HK-2 (cell line): ENCODE results near the gene KCNK5.
A peak's percentile ranks its signal among the peaks of the same experiment; 100 is the strongest.

Experiments
- DNase-seq: peaks from one replicate; pipeline ENCODE4 v3.0.0-alpha.2; 2018; ENCODE audit not compliant: unreplicated experiment

KCNK5 gene

GRCh38 chr6:39217177-39217864 is 12.0 kb downstream of the KCNK5 start:
- DNase-seq, result no peak

GRCh38 chr6:39215640-39216158 is 13.6 kb downstream of the KCNK5 start:
- no peak for DNase-seq

GRCh38 chr6:39214846-39215639 is 14.2 kb downstream of the KCNK5 start:
- no peak for DNase-seq

GRCh38 chr6:39214120-39214813 is 15.0 kb downstream of the KCNK5 start:
- DNase-seq, result no peak

- DNase-seq, result no peak
Observed at GRCh38 chr6:39213195-39213920, 15.9 kb downstream of the KCNK5 start.

GRCh38 chr6:39211183-39211582 is 18.1 kb downstream of the KCNK5 start:
- no peak for DNase-seq

- no peak for DNase-seq
Observed at GRCh38 chr6:39210450-39210849, 18.8 kb downstream of the KCNK5 start.

- DNase-seq, result no peak
Observed at GRCh38 chr6:39209911-39210310, 19.4 kb downstream of the KCNK5 start.

GRCh38 chr6:39209360-39209811 is 19.9 kb downstream of the KCNK5 start:
- DNase-seq, result no peak

- no peak for DNase-seq
Observed at GRCh38 chr6:39208223-39208739, 21.0 kb downstream of the KCNK5 start.

- no peak for DNase-seq
Observed at GRCh38 chr6:39207416-39208222, 21.7 kb downstream of the KCNK5 start.

GRCh38 chr6:39206250-39206721 is 23.0 kb downstream of the KCNK5 start:
- peak; percentile 50 for DNase-seq

- no peak for DNase-seq
Observed at GRCh38 chr6:39204646-39205244, 24.5 kb downstream of the KCNK5 start.

GRCh38 chr6:39204160-39204495 is 25.1 kb downstream of the KCNK5 start:
- DNase-seq, result no peak

GRCh38 chr6:39203436-39204159 is 25.7 kb downstream of the KCNK5 start:
- no peak for DNase-seq

GRCh38 chr6:39202166-39202565 is 27.1 kb downstream of the KCNK5 start:
- DNase-seq, result no peak

GRCh38 chr6:39200498-39201020 is 28.7 kb downstream of the KCNK5 start:
- no peak for DNase-seq

- DNase-seq, result no peak
Observed at GRCh38 chr6:39199976-39200375, 29.3 kb downstream of the KCNK5 start.

GRCh38 chr6:39199231-39199940 is 29.9 kb downstream of the KCNK5 start:
- no peak for DNase-seq
